Retinal pigment epithelial cell (primary cell): ENCODE measurements around the gene SNRK.

Experiments used
- DNase-seq: peaks from one replicate; pipeline ENCODE4 v3.0.0-alpha.2; 2010; ENCODE audit warnings: low read depth
- H3K4me3 ChIP-seq: 2 replicates; pipeline ENCODE4 v1.5.1; 2011; ENCODE audit warnings: mild to moderate bottlenecking, low read length, control low read depth, moderate library complexity
- CTCF ChIP-seq: conservative IDR thresholded peaks from 2 replicates; pipeline ENCODE4 v1.5.1; 2011; ENCODE audit warnings: low read depth, low read length, control low read depth, inconsistent platforms

SNRK gene

GRCh38 chr3:43304126-43304525, 17.8 kb downstream of the SNRK start:
- no peak for TF ChIP-seq CTCF
- no peak for DNase-seq
- no peak overlapping the region for H3K4me3 ChIP-seq

GRCh38 chr3:43307226-43307625, 20.9 kb downstream of the SNRK start:
- TF ChIP-seq CTCF: no peak
- no peak overlapping the region for H3K4me3 ChIP-seq
- no peak for DNase-seq

- no peak overlapping the region for H3K4me3 ChIP-seq
- TF ChIP-seq CTCF: no peak
Measured at GRCh38 chr3:43307649-43308048, 21.3 kb downstream of the SNRK start.

GRCh38 chr3:43309372-43310305, 23.3 kb downstream of the SNRK start:
- TF ChIP-seq CTCF: no peak
- H3K4me3 ChIP-seq: no peak overlapping the region
- no peak for DNase-seq

More at GRCh38 chr3:43307649-43308048, 21.3 kb downstream of the SNRK start:
- DNase-seq: no peak

- no peak for DNase-seq
- no peak for TF ChIP-seq CTCF
- no peak overlapping the region for H3K4me3 ChIP-seq
Measured at GRCh38 chr3:43316783-43317460, 30.6 kb downstream of the SNRK start.

GRCh38 chr3:43317461-43318316, 31.3 kb downstream of the SNRK start:
- no peak for DNase-seq
- no peak for TF ChIP-seq CTCF
- H3K4me3 ChIP-seq: no peak overlapping the region
